ENCODE results near the gene ZNF57. TPM values are rescaled to one million over a fixed set of nuclear protein-coding genes. Genes with fewer than 3 reads are reported as not detected.

ZNF57 gene
- total RNA-seq, 1 experiment from 2014 or later: 5.8 TPM

- intact Hi-C loops (cut with micrococcal nuclease; ENCODE audit: unreplicated experiment): no loop called here
- POLR2A ChIA-PET: interaction anchor here (0.6 kb wide), 1 partner anchor 397 kb away, joined by 3 read pairs; no protein-coding TSS in a partner anchor
Observed at GRCh38 chr19:2942928-2943640, 42.4 kb downstream of the ZNF57 start.

GRCh38 chr19:2944403-2944774 lies 43.7 kb downstream of the ZNF57 start:
- TF ChIP-seq CTCF (IDR thresholded peaks at IDR 0.05; ENCODE audit: insufficient read depth in 1 of 2, low read depth in 1 of 2, low read length in 1 of 2, severe bottlenecking in 1 of 2, unreplicated experiment in 1 of 2): no peak
- Histone ChIP-seq H3K4me1 (0 out of 2 replicates have a peak, but pooled peaks cover 3% of the 10 kb centered on the region), H3K9me3 (no peaks in the 10 kb centered on the region), H3K4me3 (ENCODE audit: low read depth, low read length) (peak overlapping the region; percentile 94), H3K36me3 (ENCODE audit: control insufficient read depth, insufficient read depth, low read length) (peaks cover 2% of the 10 kb centered on the region; the same call in 1 of the 2 replicates), H3K27me3 (replicated peaks; ENCODE audit: control insufficient read depth, insufficient read depth, low read length) (no peaks in the 10 kb centered on the region)
- Mint-ChIP-seq H3K27me3 (ENCODE audit: insufficient read depth, unreplicated experiment) (no peaks in the 10 kb centered on the region), H3K9me3 (ENCODE audit: unreplicated experiment) (no peaks in the 10 kb centered on the region), H3K4me1 (ENCODE audit: low read depth, unreplicated experiment) (peaks cover 19% of the 10 kb centered on the region), H3K27ac (ENCODE audit: unreplicated experiment) (peak overlapping the region; percentile 95), H3K4me3 (ENCODE audit: unreplicated experiment) (peak overlapping the region; percentile 92), H3K36me3 (ENCODE audit: insufficient read depth, unreplicated experiment) (peaks cover 23% of the 10 kb centered on the region)
- ChIA-PET POLR2A (no interaction called here), CTCF (interaction anchor here (2.7 kb wide), 1 partner anchor 57 kb away, joined by 15 read pairs; no protein-coding TSS in a partner anchor)
- no peak for DNase-seq
- intact Hi-C loops (cut with micrococcal nuclease; ENCODE audit: unreplicated experiment): loop anchor here (1.0 kb wide), 1 partner anchor 57 kb away; no protein-coding TSS in a partner anchor
- BruUV-seq (replicated peaks): no TSS peak

More at GRCh38 chr19:2942928-2943640, 42.4 kb downstream of the ZNF57 start:
- Histone ChIP-seq H3K4me3 (ENCODE audit: low read depth, low read length) (peak overlapping the region; percentile 4), H3K9me3 (no peaks in the 10 kb centered on the region), H3K27me3 (replicated peaks; ENCODE audit: control insufficient read depth, insufficient read depth, low read length) (no peaks in the 10 kb centered on the region), H3K4me1 (0 out of 2 replicates have a peak, but pooled peaks cover 3% of the 10 kb centered on the region), H3K36me3 (ENCODE audit: control insufficient read depth, insufficient read depth, low read length) (peaks cover 4% of the 10 kb centered on the region)
- CTCF ChIA-PET: interaction anchor here (0.6 to 2.7 kb wide), 3 partner anchors 19 to 76 kb away, joined by 3 to 15 read pairs (median 6); partner anchors contain the start of gene ZNF556
- Mint-ChIP-seq H3K4me3 (ENCODE audit: unreplicated experiment) (peak overlapping the region; percentile 92), H3K36me3 (ENCODE audit: insufficient read depth, unreplicated experiment) (peaks cover 22% of the 10 kb centered on the region), H3K9me3 (ENCODE audit: unreplicated experiment) (no peaks in the 10 kb centered on the region), H3K27ac (ENCODE audit: unreplicated experiment) (no peak overlapping the region), H3K4me1 (ENCODE audit: low read depth, unreplicated experiment) (peaks cover 13% of the 10 kb centered on the region), H3K27me3 (ENCODE audit: insufficient read depth, unreplicated experiment) (no peaks in the 10 kb centered on the region)
- TF ChIP-seq CTCF (IDR thresholded peaks at IDR 0.05; ENCODE audit: insufficient read depth in 1 of 2, low read depth in 1 of 2, low read length in 1 of 2, severe bottlenecking in 1 of 2, unreplicated experiment in 1 of 2): no peak
- BruUV-seq (replicated peaks): no TSS peak
- DNase-seq: no peak

- Histone ChIP-seq H3K9me3 (no peaks in the 10 kb centered on the region), H3K4me1 (0 out of 2 replicates have a peak, but pooled peaks cover 3% of the 10 kb centered on the region), H3K36me3 (ENCODE audit: control insufficient read depth, insufficient read depth, low read length) (no peaks in the 10 kb centered on the region), H3K27me3 (replicated peaks; ENCODE audit: control insufficient read depth, insufficient read depth, low read length) (no peaks in the 10 kb centered on the region), H3K4me3 (ENCODE audit: low read depth, low read length) (peak within 1 kb of the TSS; percentile 94)
- Mint-ChIP-seq H3K27me3 (ENCODE audit: insufficient read depth, unreplicated experiment) (no peaks in the 10 kb centered on the region), H3K9me3 (ENCODE audit: unreplicated experiment) (no peaks in the 10 kb centered on the region), H3K27ac (ENCODE audit: unreplicated experiment) (peak within 1 kb of the TSS; percentile 95), H3K36me3 (ENCODE audit: insufficient read depth, unreplicated experiment) (peaks cover 29% of the 10 kb centered on the region), H3K4me1 (ENCODE audit: low read depth, unreplicated experiment) (peaks cover 21% of the 10 kb centered on the region), H3K4me3 (ENCODE audit: unreplicated experiment) (peak within 1 kb of the TSS; percentile 92)
- TF ChIP-seq CTCF (IDR thresholded peaks at IDR 0.05; ENCODE audit: insufficient read depth in 1 of 2, low read depth in 1 of 2, low read length in 1 of 2, severe bottlenecking in 1 of 2, unreplicated experiment in 1 of 2): no peak
- CTCF ChIA-PET: interaction anchor here (2.7 kb wide), 1 partner anchor 58 kb away, joined by 15 read pairs; no protein-coding TSS in a partner anchor
- intact Hi-C loops (cut with micrococcal nuclease; ENCODE audit: unreplicated experiment): loop anchor here (1.0 kb wide), 1 partner anchor 58 kb away; no protein-coding TSS in a partner anchor
- POLR2A ChIA-PET: no interaction called here
- peak; percentile 98 to 99 for DNase-seq
- no TSS peak for BruUV-seq (replicated peaks)
Observed at GRCh38 chr19:2944775-2945574, 44.2 kb downstream of the ZNF57 start, which contains the start of gene ZNF77. Gene ZNF77 (minus strand): TSS chr19:2944971. CDS start chr19:2944840, 131 bp downstream.
